ENCODE measurements around the gene GBP7.
A peak's percentile ranks its signal among the peaks of the same experiment; 100 is the strongest.
"Not testable (repeated sequence)": the region's sequence is repeated elsewhere in the genome, so short reads cannot be mapped to it uniquely, and the experiment has no call there.

GBP7 gene

GRCh38 chr1:89175601-89176256, at the start of gene GBP7:
GBP7 (minus strand) TSS chr1:89176003; CDS start chr1:89171935, 4,068 bp downstream.
- H3K4me3 ChIP-seq (ENCODE audit: low read length) = no peak within 1 kb of the TSS
- H3K36me3 ChIP-seq (ENCODE audit: insufficient read depth, low read length) = no peaks in the 10 kb centered on the region
- no peaks in the 10 kb centered on the region for H3K27me3 ChIP-seq (ENCODE audit: insufficient read depth, low read length)
- H3K9me3 ChIP-seq (ENCODE audit: low read length) = no peaks in the 10 kb centered on the region
- no peak within 1 kb of the TSS for H2AFZ ChIP-seq (ENCODE audit: low read depth, low read length)
- H3K4me1 ChIP-seq (ENCODE audit: insufficient read depth, low read length) = no peaks in the 10 kb centered on the region

GRCh38 chr1:89221341-89221740, 45.5 kb upstream of the GBP7 start:
- Histone ChIP-seq H3K27me3 (ENCODE audit: insufficient read depth, low read length) (no peaks in the 10 kb centered on the region), H3K36me3 (ENCODE audit: insufficient read depth, low read length) (no peaks in the 10 kb centered on the region), H2AFZ (ENCODE audit: low read depth, low read length) (no peak overlapping the region), H3K9me3 (ENCODE audit: low read length) (no peaks in the 10 kb centered on the region), H3K4me1 (ENCODE audit: insufficient read depth, low read length) (no peaks in the 10 kb centered on the region), H3K4me3 (ENCODE audit: low read length) (no peak overlapping the region)

DNA sequence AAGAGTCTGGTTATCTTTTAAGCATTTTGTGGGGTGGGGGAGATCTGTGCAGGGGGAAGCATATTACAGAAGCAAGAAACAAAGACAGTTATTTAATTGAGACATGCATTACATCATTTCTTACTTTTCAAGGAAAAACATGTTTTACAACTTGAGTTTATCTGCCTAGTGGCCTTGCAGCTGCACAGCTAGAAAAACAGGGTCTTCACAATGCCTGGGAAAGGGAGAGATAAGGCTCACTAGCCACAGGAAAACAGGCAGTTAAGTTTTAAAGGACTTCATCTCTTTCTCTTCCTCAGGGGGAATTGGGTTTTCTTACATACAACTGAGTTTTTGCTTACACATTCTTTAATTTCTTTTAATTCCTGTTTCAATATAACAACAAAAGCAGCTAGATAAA, 44.0 kb upstream of the GBP7 start:
- not testable (repeated sequence) for H3K36me3 ChIP-seq (ENCODE audit: insufficient read depth, low read length); H3K27me3 ChIP-seq (ENCODE audit: insufficient read depth, low read length); H2AFZ ChIP-seq (ENCODE audit: low read depth, low read length); H3K4me1 ChIP-seq (ENCODE audit: insufficient read depth, low read length); H3K9me3 ChIP-seq (ENCODE audit: low read length); H3K4me3 ChIP-seq (ENCODE audit: low read length)

DNA sequence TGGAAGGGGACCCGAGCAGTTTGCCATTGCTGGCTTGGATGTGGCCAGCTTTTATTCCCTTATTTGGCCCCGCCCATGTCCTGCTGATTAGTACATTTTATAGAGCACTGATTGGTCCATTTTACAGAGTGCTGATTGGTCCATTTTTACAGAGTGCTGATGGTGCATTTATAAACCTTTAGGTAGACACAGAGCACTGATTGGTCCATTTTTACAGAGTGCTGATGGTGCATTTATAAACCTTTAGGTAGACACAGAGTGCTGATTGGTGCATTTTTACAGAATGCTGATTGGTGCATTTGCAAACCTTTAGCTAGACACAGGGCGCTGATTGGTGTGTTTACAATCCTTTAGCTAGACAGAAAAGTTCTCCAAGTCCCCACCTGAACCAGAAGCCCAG, 43.1 kb upstream of the GBP7 start:
- not testable (repeated sequence) for H3K9me3 ChIP-seq (ENCODE audit: low read length); H3K27me3 ChIP-seq (ENCODE audit: insufficient read depth, low read length); H2AFZ ChIP-seq (ENCODE audit: low read depth, low read length); H3K36me3 ChIP-seq (ENCODE audit: insufficient read depth, low read length); H3K4me1 ChIP-seq (ENCODE audit: insufficient read depth, low read length); H3K4me3 ChIP-seq (ENCODE audit: low read length)

- no peak overlapping the region for H3K4me3 ChIP-seq (ENCODE audit: low read length)
- no peaks in the 10 kb centered on the region for H3K4me1 ChIP-seq (ENCODE audit: insufficient read depth, low read length)
- no peaks in the 10 kb centered on the region for H3K36me3 ChIP-seq (ENCODE audit: insufficient read depth, low read length)
- H2AFZ ChIP-seq (ENCODE audit: low read depth, low read length) = no peak overlapping the region
- H3K27me3 ChIP-seq (ENCODE audit: insufficient read depth, low read length) = no peaks in the 10 kb centered on the region
- no peaks in the 10 kb centered on the region for H3K9me3 ChIP-seq (ENCODE audit: low read length)
Observed at GRCh38 chr1:89213347-89213746, 37.5 kb upstream of the GBP7 start.

DNA sequence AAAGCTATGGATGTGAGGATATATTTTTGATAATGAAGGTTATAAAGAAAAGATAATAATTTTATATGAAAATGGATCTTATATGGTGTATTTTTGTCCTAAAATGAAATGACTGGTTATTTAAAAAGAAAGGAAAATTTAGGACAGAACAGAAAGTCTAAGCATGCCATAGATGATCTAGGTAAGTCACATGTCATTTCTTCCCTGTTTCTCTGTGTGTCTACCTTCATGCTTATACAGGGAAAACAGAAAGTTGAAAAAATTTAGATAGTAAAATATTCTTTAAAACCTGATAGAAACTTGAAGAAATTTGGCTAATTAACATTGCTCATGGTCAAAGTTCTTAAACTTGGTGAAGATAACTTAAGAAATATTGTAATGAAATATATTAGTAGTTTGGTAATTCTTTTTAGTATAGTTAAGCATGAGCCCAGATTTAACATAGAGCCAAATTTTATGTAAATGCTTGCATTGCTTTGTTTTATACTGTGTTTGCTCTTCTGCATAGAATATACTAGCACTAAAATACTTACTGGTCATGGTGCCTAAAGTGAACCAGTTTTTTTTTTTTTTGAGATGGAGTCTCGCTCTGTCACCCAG, 35.3 kb upstream of the GBP7 start:
- H3K9me3 ChIP-seq (ENCODE audit: low read length) = no peaks in the 10 kb centered on the region
- H2AFZ ChIP-seq (ENCODE audit: low read depth, low read length) = no peak overlapping the region
- H3K36me3 ChIP-seq (ENCODE audit: insufficient read depth, low read length) = no peaks in the 10 kb centered on the region
- no peaks in the 10 kb centered on the region for H3K4me1 ChIP-seq (ENCODE audit: insufficient read depth, low read length)
- H3K27me3 ChIP-seq (ENCODE audit: insufficient read depth, low read length) = no peaks in the 10 kb centered on the region
- H3K4me3 ChIP-seq (ENCODE audit: low read length) = no peak overlapping the region

GRCh38 chr1:89206373-89206772, 30.6 kb upstream of the GBP7 start:
- no peaks in the 10 kb centered on the region for H3K4me1 ChIP-seq (ENCODE audit: insufficient read depth, low read length)
- H2AFZ ChIP-seq (ENCODE audit: low read depth, low read length) = no peak overlapping the region
- no peak overlapping the region for H3K4me3 ChIP-seq (ENCODE audit: low read length)
- H3K9me3 ChIP-seq (ENCODE audit: low read length) = peaks cover 2% of the 10 kb centered on the region
- H3K27me3 ChIP-seq (ENCODE audit: insufficient read depth, low read length) = no peaks in the 10 kb centered on the region
- no peaks in the 10 kb centered on the region for H3K36me3 ChIP-seq (ENCODE audit: insufficient read depth, low read length)

DNA sequence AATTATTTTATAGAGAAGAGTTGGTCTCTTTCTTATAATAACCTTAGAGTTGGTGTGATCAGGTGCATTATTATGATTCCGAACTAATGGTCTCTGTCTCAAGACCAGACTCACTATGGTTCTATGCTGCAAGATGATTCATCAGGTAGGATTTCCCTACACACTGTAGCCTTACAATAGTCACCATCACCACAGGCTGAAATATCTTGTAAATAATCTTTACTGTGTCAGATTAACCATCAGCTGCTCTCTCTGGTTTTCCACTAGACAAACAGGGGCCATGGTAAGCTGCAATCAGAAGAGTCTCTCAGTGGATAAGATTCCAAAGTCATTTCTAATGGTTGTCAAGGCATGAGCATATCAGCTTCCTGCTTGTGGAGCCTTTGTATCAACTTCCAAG, 27.4 kb upstream of the GBP7 start:
- Histone ChIP-seq H3K4me1 (ENCODE audit: insufficient read depth, low read length) (no peaks in the 10 kb centered on the region), H3K27me3 (ENCODE audit: insufficient read depth, low read length) (no peaks in the 10 kb centered on the region), H2AFZ (ENCODE audit: low read depth, low read length) (no peak overlapping the region), H3K4me3 (ENCODE audit: low read length) (no peak overlapping the region), H3K36me3 (ENCODE audit: insufficient read depth, low read length) (no peaks in the 10 kb centered on the region), H3K9me3 (ENCODE audit: low read length) (peaks cover 2% of the 10 kb centered on the region)

- no peak overlapping the region for H3K4me3 ChIP-seq (ENCODE audit: low read length)
- H3K27me3 ChIP-seq (ENCODE audit: insufficient read depth, low read length) = no peaks in the 10 kb centered on the region
- H3K9me3 ChIP-seq (ENCODE audit: low read length) = peaks cover 2% of the 10 kb centered on the region
- H3K36me3 ChIP-seq (ENCODE audit: insufficient read depth, low read length) = no peaks in the 10 kb centered on the region
- H3K4me1 ChIP-seq (ENCODE audit: insufficient read depth, low read length) = no peaks in the 10 kb centered on the region
- H2AFZ ChIP-seq (ENCODE audit: low read depth, low read length) = no peak overlapping the region
Observed at GRCh38 chr1:89201106-89201794, 25.4 kb upstream of the GBP7 start.

DNA sequence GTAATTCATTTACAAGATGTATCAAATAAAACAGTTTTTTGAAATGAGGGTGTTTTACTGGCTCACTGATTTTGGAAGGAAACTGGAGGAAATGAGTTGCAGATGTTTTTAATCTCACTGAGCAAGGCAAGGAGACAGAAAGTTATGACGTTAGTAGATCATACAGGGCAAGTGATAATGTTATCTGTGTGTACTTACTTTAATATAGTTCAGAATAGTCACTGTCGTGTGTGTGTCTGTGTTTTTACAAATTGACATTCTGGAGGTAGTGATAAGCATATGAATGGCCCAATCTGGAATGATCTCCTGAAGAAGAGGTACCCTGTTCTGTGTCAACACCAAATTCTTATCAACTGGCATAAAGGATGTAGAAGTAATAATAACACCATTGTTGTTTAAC, 24.9 kb upstream of the GBP7 start:
- H3K9me3 ChIP-seq (ENCODE audit: low read length) = peaks cover 2% of the 10 kb centered on the region
- no peaks in the 10 kb centered on the region for H3K4me1 ChIP-seq (ENCODE audit: insufficient read depth, low read length)
- H3K36me3 ChIP-seq (ENCODE audit: insufficient read depth, low read length) = no peaks in the 10 kb centered on the region
- H3K27me3 ChIP-seq (ENCODE audit: insufficient read depth, low read length) = no peaks in the 10 kb centered on the region
- no peak overlapping the region for H3K4me3 ChIP-seq (ENCODE audit: low read length)
- no peak overlapping the region for H2AFZ ChIP-seq (ENCODE audit: low read depth, low read length)

DNA sequence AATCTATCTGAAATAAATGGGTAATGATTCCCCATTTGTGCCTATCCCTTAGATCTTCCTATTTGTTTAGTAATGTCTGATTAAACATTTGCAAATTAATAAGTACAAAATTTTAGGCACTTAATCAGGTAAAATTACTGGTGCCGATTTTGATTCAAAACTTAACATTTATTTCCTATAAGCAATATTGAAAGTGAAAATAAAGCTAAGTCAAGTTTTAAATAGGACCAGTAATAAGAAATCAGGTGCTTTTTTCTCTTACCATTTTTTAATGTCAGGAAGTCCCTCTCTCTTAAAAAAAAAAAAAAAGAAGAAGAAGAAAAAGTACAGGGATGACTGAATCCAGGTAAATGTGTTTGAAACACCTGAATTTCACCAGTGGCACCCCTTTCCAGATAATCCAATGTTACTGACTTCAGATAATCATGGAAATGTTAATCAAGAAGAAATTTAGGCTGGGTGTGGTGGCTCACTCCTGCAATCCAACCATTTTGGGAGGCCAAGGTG, 23.8 kb upstream of the GBP7 start:
- Histone ChIP-seq H3K27me3 (ENCODE audit: insufficient read depth, low read length) (no peaks in the 10 kb centered on the region), H2AFZ (ENCODE audit: low read depth, low read length) (no peak overlapping the region), H3K36me3 (ENCODE audit: insufficient read depth, low read length) (no peaks in the 10 kb centered on the region), H3K4me3 (ENCODE audit: low read length) (no peak overlapping the region), H3K4me1 (ENCODE audit: insufficient read depth, low read length) (no peaks in the 10 kb centered on the region), H3K9me3 (ENCODE audit: low read length) (no peaks in the 10 kb centered on the region)

- no peak within 1 kb of the TSS for H3K4me3 ChIP-seq (ENCODE audit: low read length)
- H2AFZ ChIP-seq (ENCODE audit: low read depth, low read length) = peak within 1 kb of the TSS; percentile 6
- H3K9me3 ChIP-seq (ENCODE audit: low read length) = no peaks in the 10 kb centered on the region
- no peaks in the 10 kb centered on the region for H3K27me3 ChIP-seq (ENCODE audit: insufficient read depth, low read length)
- no peaks in the 10 kb centered on the region for H3K36me3 ChIP-seq (ENCODE audit: insufficient read depth, low read length)
- H3K4me1 ChIP-seq (ENCODE audit: insufficient read depth, low read length) = no peaks in the 10 kb centered on the region
Observed at GRCh38 chr1:89198491-89199072, 22.8 kb upstream of the GBP7 start, which contains the start of gene GBP4. GBP4 (minus strand) TSS chr1:89198942; CDS start chr1:89198834, 108 bp downstream.

DNA sequence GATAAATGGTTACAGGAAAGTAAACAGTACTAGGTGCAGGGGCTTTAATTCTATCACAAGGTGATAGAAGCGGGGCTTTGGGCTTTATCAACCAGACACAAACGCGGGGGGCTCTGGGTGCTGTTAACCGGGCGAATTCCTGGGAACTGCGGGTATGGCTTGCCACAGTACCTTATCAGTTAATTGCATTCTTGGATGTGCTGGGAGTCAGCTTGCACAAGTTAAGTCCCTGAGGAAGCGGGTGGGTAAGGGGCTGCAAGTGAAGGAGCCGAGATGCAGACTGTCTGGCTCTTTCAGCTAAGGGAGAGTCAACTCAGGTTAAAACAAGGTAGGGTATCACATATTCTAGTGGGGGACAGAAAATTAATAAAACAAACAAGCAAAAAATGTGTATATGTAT, 22.3 kb upstream of the GBP7 start:
- no peaks in the 10 kb centered on the region for H3K36me3 ChIP-seq (ENCODE audit: insufficient read depth, low read length)
- H3K27me3 ChIP-seq (ENCODE audit: insufficient read depth, low read length) = no peaks in the 10 kb centered on the region
- no peaks in the 10 kb centered on the region for H3K4me1 ChIP-seq (ENCODE audit: insufficient read depth, low read length)
- no peak overlapping the region for H3K4me3 ChIP-seq (ENCODE audit: low read length)
- H3K9me3 ChIP-seq (ENCODE audit: low read length) = no peaks in the 10 kb centered on the region
- peak overlapping the region; percentile 6 for H2AFZ ChIP-seq (ENCODE audit: low read depth, low read length)

Measured in neuron (in vitro differentiated cells).